SK-N-SH treated with all-trans-retinoic acid at 6 μM for 48 hours (cell line): ENCODE data around the gene MAML3.

Experiments
- ESRRG ChIP-seq: fragments of 250-450 bp; sonication (Bioruptor Pico); IDR thresholded peaks from 2 replicates; pipeline ENCODE4 v1.6.1; 2021; ENCODE audit warnings: mild to moderate bottlenecking
- ISL1 ChIP-seq: fragments of 250-450 bp; sonication (Bioruptor Pico); IDR thresholded peaks from 2 replicates; pipeline ENCODE4 v2.1.2; 2022; ENCODE audit warnings: mild to moderate bottlenecking, moderate library complexity
- PPARA ChIP-seq: fragments of 250-450 bp; sonication (Bioruptor Pico); IDR thresholded peaks from 2 replicates; pipeline ENCODE4 v1.5.0; 2020; ENCODE audit warnings: mild to moderate bottlenecking, borderline replicate concordance
- SNAI2 ChIP-seq: fragments of 250-450 bp; sonication (Bioruptor Pico); IDR thresholded peaks from 2 replicates; pipeline ENCODE4 v1.5.0; 2020; ENCODE audit warnings: mild to moderate bottlenecking, moderate library complexity
- ZFP30 ChIP-seq: fragments of 450-650 bp; formaldehyde crosslinking; IDR thresholded peaks from 2 replicates; pipeline ENCODE4 v1.5.0; 2022; ENCODE audit warnings: mild to moderate bottlenecking, moderate library complexity
- ZNF565 ChIP-seq: fragments of 450-650 bp; formaldehyde crosslinking; conservative IDR thresholded peaks from 2 replicates; pipeline ENCODE4 v1.5.0; 2020; ENCODE audit warnings: low read depth, mild to moderate bottlenecking, moderate library complexity
- ZNF70 ChIP-seq: fragments of 450-650 bp; formaldehyde crosslinking; IDR thresholded peaks from 2 replicates; pipeline ENCODE4 v1.5.0; 2020; ENCODE audit warnings: mild to moderate bottlenecking, moderate library complexity
- TF ChIP-seq, protein P1 (sequence below): fragments of 250-450 bp; sonication (Bioruptor Pico); IDR thresholded peaks from 2 replicates; pipeline ENCODE4 v1.8.0; 2020; ENCODE audit warnings: mild to moderate bottlenecking, moderate library complexity, borderline replicate concordance
- TF ChIP-seq, protein P2 (sequence below): fragments of 250-450 bp; sonication (Bioruptor Pico); IDR thresholded peaks from 2 replicates; pipeline ENCODE4 v1.5.1; 2020; ENCODE audit warnings: low read depth, mild to moderate bottlenecking, moderate library complexity
- TF ChIP-seq, protein P3 (sequence below): fragments of 250-450 bp; sonication (Bioruptor Pico); IDR thresholded peaks from 2 replicates; pipeline ENCODE4 v1.8.0; 2021; ENCODE audit warnings: low read depth, mild to moderate bottlenecking, moderate library complexity, borderline replicate concordance

DNA sequence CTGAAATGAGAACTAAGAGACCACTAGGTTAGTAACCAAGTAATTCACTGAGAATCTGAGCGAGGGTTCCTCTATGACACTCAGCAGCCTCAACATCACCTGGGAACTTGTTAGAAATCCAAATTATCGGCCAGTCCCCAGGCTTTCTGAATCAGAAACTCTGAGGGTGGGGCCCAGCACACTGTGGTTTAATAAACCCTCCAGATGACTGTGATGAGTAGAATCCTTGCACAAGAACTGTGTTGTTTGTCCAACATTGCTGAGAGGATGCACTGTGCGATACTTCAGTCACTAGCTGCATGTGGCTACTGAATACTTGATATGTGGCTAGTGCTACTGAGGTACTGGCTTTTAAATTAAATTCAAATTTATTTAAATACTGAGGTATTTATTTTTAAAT lies 243.9 kb downstream of the MAML3 start:
- TF ChIP-seq ESRRG (no peak), SNAI2 (CRISPR knock-in tag) (no peak), ZFP30 (CRISPR knock-in tag) (no peak), ZNF565 (no peak), ZNF70 (CRISPR knock-in tag) (no peak), ISL1 (CRISPR knock-in tag) (no peak), PPARA (no peak)
- TF ChIP-seq, protein P1, sequence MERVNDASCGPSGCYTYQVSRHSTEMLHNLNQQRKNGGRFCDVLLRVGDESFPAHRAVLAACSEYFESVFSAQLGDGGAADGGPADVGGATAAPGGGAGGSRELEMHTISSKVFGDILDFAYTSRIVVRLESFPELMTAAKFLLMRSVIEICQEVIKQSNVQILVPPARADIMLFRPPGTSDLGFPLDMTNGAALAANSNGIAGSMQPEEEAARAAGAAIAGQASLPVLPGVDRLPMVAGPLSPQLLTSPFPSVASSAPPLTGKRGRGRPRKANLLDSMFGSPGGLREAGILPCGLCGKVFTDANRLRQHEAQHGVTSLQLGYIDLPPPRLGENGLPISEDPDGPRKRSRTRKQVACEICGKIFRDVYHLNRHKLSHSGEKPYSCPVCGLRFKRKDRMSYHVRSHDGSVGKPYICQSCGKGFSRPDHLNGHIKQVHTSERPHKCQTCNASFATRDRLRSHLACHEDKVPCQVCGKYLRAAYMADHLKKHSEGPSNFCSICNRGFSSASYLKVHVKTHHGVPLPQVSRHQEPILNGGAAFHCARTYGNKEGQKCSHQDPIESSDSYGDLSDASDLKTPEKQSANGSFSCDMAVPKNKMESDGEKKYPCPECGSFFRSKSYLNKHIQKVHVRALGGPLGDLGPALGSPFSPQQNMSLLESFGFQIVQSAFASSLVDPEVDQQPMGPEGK (CRISPR knock-in tag): no peak
- TF ChIP-seq, protein P2, sequence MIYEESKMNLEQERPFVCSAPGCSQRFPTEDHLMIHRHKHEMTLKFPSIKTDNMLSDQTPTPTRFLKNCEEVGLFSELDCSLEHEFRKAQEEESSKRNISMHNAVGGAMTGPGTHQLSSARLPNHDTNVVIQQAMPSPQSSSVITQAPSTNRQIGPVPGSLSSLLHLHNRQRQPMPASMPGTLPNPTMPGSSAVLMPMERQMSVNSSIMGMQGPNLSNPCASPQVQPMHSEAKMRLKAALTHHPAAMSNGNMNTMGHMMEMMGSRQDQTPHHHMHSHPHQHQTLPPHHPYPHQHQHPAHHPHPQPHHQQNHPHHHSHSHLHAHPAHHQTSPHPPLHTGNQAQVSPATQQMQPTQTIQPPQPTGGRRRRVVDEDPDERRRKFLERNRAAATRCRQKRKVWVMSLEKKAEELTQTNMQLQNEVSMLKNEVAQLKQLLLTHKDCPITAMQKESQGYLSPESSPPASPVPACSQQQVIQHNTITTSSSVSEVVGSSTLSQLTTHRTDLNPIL: no peak
- TF ChIP-seq, protein P3, sequence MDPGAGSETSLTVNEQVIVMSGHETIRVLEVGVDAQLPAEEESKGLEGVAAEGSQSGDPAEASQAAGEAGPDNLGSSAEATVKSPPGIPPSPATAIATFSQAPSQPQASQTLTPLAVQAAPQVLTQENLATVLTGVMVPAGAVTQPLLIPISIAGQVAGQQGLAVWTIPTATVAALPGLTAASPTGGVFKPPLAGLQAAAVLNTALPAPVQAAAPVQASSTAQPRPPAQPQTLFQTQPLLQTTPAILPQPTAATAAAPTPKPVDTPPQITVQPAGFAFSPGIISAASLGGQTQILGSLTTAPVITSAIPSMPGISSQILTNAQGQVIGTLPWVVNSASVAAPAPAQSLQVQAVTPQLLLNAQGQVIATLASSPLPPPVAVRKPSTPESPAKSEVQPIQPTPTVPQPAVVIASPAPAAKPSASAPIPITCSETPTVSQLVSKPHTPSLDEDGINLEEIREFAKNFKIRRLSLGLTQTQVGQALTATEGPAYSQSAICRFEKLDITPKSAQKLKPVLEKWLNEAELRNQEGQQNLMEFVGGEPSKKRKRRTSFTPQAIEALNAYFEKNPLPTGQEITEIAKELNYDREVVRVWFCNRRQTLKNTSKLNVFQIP: no peak
